ENCODE measurements around the gene MIXL1. TPM values are rescaled to one million over a fixed set of nuclear protein-coding genes. Genes with fewer than 3 reads are reported as not detected.
"Not testable (repeated sequence)": the region's sequence is repeated elsewhere in the genome, so short reads cannot be mapped to it uniquely, and the experiment has no call there.

Gene MIXL1
- total and polyA plus RNA-seq, 8 donors, result 0.35 to 2.3 (median 0.88) TPM; not detected in 1

DNA sequence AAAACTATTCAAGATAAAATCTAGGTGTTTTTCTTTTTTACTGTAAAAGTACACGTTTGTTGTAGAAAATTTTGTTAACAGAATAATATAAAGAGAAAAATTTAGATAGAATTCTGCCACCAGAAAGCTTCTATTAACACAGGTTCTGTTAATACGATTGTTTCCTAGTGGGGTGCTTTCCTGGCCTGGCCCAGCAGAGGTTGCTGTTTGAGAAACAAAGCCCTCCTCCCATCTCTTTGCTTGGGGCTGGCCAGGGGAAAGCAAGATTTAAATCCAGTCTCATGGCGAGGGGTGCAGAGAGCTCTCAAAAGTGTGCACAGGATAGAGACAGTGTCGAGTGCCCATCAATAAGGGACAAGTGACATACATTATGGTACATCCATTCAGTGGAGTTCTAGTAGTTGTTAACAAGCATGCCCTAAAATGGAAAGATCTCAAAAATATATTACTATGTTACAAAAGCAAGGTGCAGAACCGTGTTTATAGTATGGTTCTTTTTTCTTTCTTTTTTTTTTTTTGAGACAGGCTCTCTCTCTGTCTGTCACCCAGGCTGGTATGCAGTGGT, 22.4 kb upstream of the MIXL1 start:
- H3K4me3 ChIP-seq, result no peak overlapping the region
- intact Hi-C loops (cut with DNase I), result no loop called here
- no peaks in the 10 kb centered on the region for H3K27me3 ChIP-seq
- DNase-seq, result no peak
- H3K9me3 ChIP-seq, result no peaks in the 10 kb centered on the region
- H3K27ac ChIP-seq, result no peak overlapping the region
- no peak for TF ChIP-seq CTCF (IDR thresholded peaks at IDR 0.05)
- no peaks in the 10 kb centered on the region for H3K36me3 ChIP-seq
- peak; percentile 54 for ATAC-seq
- H3K4me1 ChIP-seq, result no peaks in the 10 kb centered on the region

DNA sequence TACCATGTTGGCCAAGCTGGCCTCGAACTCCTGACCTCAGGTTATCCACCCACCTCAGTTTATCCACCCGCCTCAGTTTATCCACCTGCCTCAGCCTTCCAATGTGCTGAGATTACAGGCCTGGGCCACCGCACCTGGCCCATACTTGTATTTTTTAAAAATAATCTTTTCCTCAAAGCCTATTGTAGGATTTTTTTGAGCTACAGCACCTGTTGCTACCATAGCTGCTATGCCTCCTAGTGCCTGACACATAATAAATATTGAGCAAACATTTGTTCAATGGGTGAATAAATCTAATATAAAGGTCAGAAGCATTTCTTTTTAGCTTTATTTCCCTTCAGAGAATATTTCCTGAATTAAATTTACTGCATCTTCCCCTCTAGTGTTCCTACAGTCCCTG, 21.2 kb upstream of the MIXL1 start:
- no peak for TF ChIP-seq CTCF (IDR thresholded peaks at IDR 0.05)

GRCh38 chr1:226202666-226203065, 20.8 kb upstream of the MIXL1 start:
- ATAC-seq; H3K9me3 ChIP-seq; H3K36me3 ChIP-seq; H3K27me3 ChIP-seq; H3K27ac ChIP-seq; H3K4me3 ChIP-seq; H3K4me1 ChIP-seq; intact Hi-C loops (cut with DNase I); DNase-seq: not testable (repeated sequence)

More for the DNA sequence above, 21.2 kb upstream of the MIXL1 start:
- no peak overlapping the region for H3K4me3 ChIP-seq
- intact Hi-C loops (cut with DNase I), result no loop called here
- no peak overlapping the region for H3K27ac ChIP-seq
- H3K36me3 ChIP-seq, result no peaks in the 10 kb centered on the region
- H3K9me3 ChIP-seq, result no peaks in the 10 kb centered on the region
- H3K27me3 ChIP-seq, result no peaks in the 10 kb centered on the region
- no peaks in the 10 kb centered on the region for H3K4me1 ChIP-seq
- ATAC-seq (no peak), DNase-seq (no peak)

DNA sequence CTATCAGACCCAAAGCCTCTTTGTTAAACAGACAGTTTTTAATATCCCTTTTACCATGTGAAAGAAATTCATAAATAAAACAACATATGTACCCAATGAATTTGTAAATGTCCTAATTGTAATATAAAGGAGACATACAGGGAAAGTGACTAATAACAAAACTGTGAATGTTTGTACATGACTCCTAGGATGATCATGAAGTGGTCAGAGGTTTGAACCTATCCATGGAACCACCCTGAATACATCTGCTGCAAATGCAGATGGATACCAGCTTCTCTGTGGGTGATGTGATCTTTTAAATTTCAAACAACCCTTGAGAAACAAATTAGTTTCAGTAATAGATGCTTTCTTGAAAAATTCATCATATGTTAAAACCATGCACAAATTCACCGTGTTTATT, 20.2 kb upstream of the MIXL1 start:
- Histone ChIP-seq H3K4me1 (no peaks in the 10 kb centered on the region), H3K27ac (no peak overlapping the region), H3K4me3 (no peak overlapping the region), H3K27me3 (no peaks in the 10 kb centered on the region), H3K9me3 (no peaks in the 10 kb centered on the region), H3K36me3 (no peaks in the 10 kb centered on the region)
- TF ChIP-seq CTCF (IDR thresholded peaks at IDR 0.05), result no peak
- no peak for ATAC-seq
- intact Hi-C loops (cut with DNase I), result no loop called here
- no peak for DNase-seq

GRCh38 chr1:226203655-226204054, 19.8 kb upstream of the MIXL1 start:
- TF ChIP-seq CTCF (IDR thresholded peaks at IDR 0.05), result no peak
- no peaks in the 10 kb centered on the region for H3K27me3 ChIP-seq
- H3K9me3 ChIP-seq, result no peaks in the 10 kb centered on the region
- H3K36me3 ChIP-seq, result no peaks in the 10 kb centered on the region
- H3K27ac ChIP-seq, result no peak overlapping the region
- H3K4me3 ChIP-seq, result no peak overlapping the region
- no peak for DNase-seq
- no peak for ATAC-seq
- H3K4me1 ChIP-seq, result no peaks in the 10 kb centered on the region
- intact Hi-C loops (cut with DNase I), result no loop called here

- H3K4me1 ChIP-seq, result no peaks in the 10 kb centered on the region
- no peak for ATAC-seq
- no peak overlapping the region for H3K4me3 ChIP-seq
- DNase-seq, result no peak
- intact Hi-C loops (cut with DNase I), result no loop called here
- no peaks in the 10 kb centered on the region for H3K36me3 ChIP-seq
- no peak overlapping the region for H3K27ac ChIP-seq
- no peak for TF ChIP-seq CTCF (IDR thresholded peaks at IDR 0.05)
- H3K9me3 ChIP-seq, result no peaks in the 10 kb centered on the region
- H3K27me3 ChIP-seq, result no peaks in the 10 kb centered on the region
These were observed 19.3 kb upstream of the MIXL1 start for GRCh38 chr1:226204198-226204597.
